ENCODE results near the gene NINL. TPM values are rescaled to one million over a fixed set of nuclear protein-coding genes. Genes with fewer than 3 reads are reported as not detected.

The NINL gene
- total RNA-seq, 1 experiment from 2014 or later, result 7.2 TPM

GRCh38 chr20:25532015-25532751 is 53.1 kb downstream of the NINL start:
- POLR2A ChIA-PET, result no interaction called here
- peak; percentile 91 for ATAC-seq
- no peaks in the 10 kb centered on the region for H3K9me3 ChIP-seq (ENCODE audit: control insufficient read depth in 1 of 2, insufficient read depth in 1 of 2, low read depth in 1 of 2, low read length in 2 of 2)
- H3K27me3 ChIP-seq (ENCODE audit: insufficient read depth, low read length), result no peaks in the 10 kb centered on the region
- no TSS peak for BruUV-seq (replicated peaks)
- H3K9me2 ChIP-seq (ENCODE audit: insufficient read depth), result no peaks in the 10 kb centered on the region
- H3K4me3 ChIP-seq (replicated peaks in 1 of 2; ENCODE audit: low read depth in 1 of 2, low read length in 2 of 2), result no peak overlapping the region
- TF ChIP-seq RAD21 (IDR thresholded peaks at IDR 0.05; ENCODE audit: low read depth) (0 out of 2 replicates have a peak, but pooled peaks have one; percentile 19), CEBPB (IDR thresholded peaks at IDR 0.05; ENCODE audit: low read depth) (no peak), CTCF (IDR thresholded peaks at IDR 0.05 in 2 of 3, conservative IDR thresholded peaks at IDR 0.05 in 1 of 3; ENCODE audit: borderline replicate concordance in 1 of 3, insufficient read depth in 1 of 3, low read depth in 2 of 3, low read length in 2 of 3) (peak in 2 of 3 experiments; percentile 42; a peak in 4 of 6 replicates), FOSL1 (IDR thresholded peaks at IDR 0.05; ENCODE audit: low read depth) (peak; percentile 36; the same call in 1 of the 2 replicates), YY1 (IDR thresholded peaks at IDR 0.05; ENCODE audit: extremely low read depth, insufficient replicate concordance, low read depth, low read length) (no peak), SP1 (IDR thresholded peaks at IDR 0.05; ENCODE audit: low read depth) (no peak), ELF1 (IDR thresholded peaks at IDR 0.05; ENCODE audit: borderline replicate concordance, low read depth) (no peak), POLR2A (IDR thresholded peaks at IDR 0.05; ENCODE audit: borderline replicate concordance, extremely low read depth, insufficient read depth, insufficient read length) (no peak)
- H3K9ac ChIP-seq (ENCODE audit: low read length), result no peak overlapping the region
- RAD21 ChIA-PET (ENCODE audit: low non-redundant PET in 1 of 2, low total read pairs in 2 of 2, uncharacterized antibody in 2 of 2, unreplicated experiment in 2 of 2), result no interaction called here
- H3K27ac ChIP-seq (ENCODE audit: low read depth, low read length), result no peak overlapping the region
- H3K4me1 ChIP-seq (ENCODE audit: control insufficient read depth in 1 of 2, insufficient read depth in 2 of 2, low read length in 2 of 2), result peaks cover 0 to 12% of the 10 kb centered on the region in 2 experiments; a peak in 2 of 4 replicates
- CTCF ChIA-PET, result interaction anchor here (1.1 kb wide), 1 partner anchor 8 kb away, joined by 3 read pairs; no protein-coding TSS in a partner anchor
- no peaks in the 10 kb centered on the region for H3K79me2 ChIP-seq (ENCODE audit: insufficient read depth, low read length)
- intact Hi-C loops (cut with micrococcal nuclease), result no loop called here
- H3K36me3 ChIP-seq (ENCODE audit: control insufficient read depth in 1 of 2, insufficient read depth in 2 of 2, low read length in 2 of 2), result no peaks in the 10 kb centered on the region
- H2AFZ ChIP-seq (ENCODE audit: low read depth, low read length, poor library complexity, severe bottlenecking), result no peak overlapping the region
- no peaks in the 10 kb centered on the region for H4K20me1 ChIP-seq (ENCODE audit: insufficient read depth)
- DNase-seq (ENCODE audit: low read depth, low spot score), result no peak
- H3K4me2 ChIP-seq (ENCODE audit: low read length), result peak overlapping the region; percentile 52
